HCT116 (cell line): ENCODE data around the gene SAC3D1. TPM values are rescaled to one million over a fixed set of nuclear protein-coding genes. Genes with fewer than 3 reads are reported as not detected.

Experiments used
- ATAC-seq: fragments of 200-7000 bp; cut with Tn5 transposase; 2 replicates; pipeline ENCODE4 v1.9.1; 2020; ENCODE audit warnings: mild to moderate bottlenecking, moderate library complexity
- BruUV-seq: library from RNA; stranded (reverse); fragments of 400-500 nt; replicated peaks from 2 replicates; lab custom pipeline; 2021; lab: Mats Ljungman, UMichigan
- CTCF ChIA-PET: fragments of 300-600 bp; sonication (Branson Sonifier 250); formaldehyde crosslinking; loops from one replicate; lab custom pipeline; 2021; ENCODE audit warnings: antibody characterized with exemption; lab: Charles Lee
- POLR2A ChIA-PET: fragments of 300-600, 350-600 bp; sonication (Branson Sonifier 250); formaldehyde crosslinking; loops from one replicate; lab custom pipeline; 2021; ENCODE audit warnings: antibody characterized with exemption; lab: Charles Lee
- RAD21 ChIA-PET, 2 experiments: fragments of 300-600 bp; sonication (Branson Sonifier 250); formaldehyde crosslinking; loops; one replicate each; lab custom pipeline; 2023; ENCODE audit warnings: low total read pairs in 2 of 2; ENCODE audit not compliant: uncharacterized antibody in 2 of 2, unreplicated experiment in 2 of 2, low non-redundant PET in 1 of 2; lab: Charles Lee
- DNase-seq: peaks from one replicate; pipeline ENCODE4 v3.0.0-alpha.2; 2010; ENCODE audit warnings: low read depth, low spot score
- H2AFZ ChIP-seq: fragments of 200-600 bp; shearing (Covaris generic), sonication (generic); 2 replicates; pipeline ENCODE4 v1.6.1; 2017; ENCODE audit warnings: low read depth, mixed run types, mixed read lengths, antibody characterized with exemption, low read length; ENCODE audit not compliant: poor library complexity, severe bottlenecking
- H3K27ac ChIP-seq: 2 replicates; pipeline ENCODE4 v1.5.1; 2012; ENCODE audit warnings: low read depth, low read length
- H3K27me3 ChIP-seq: fragments of 200-600 bp; sonication (generic); 2 replicates; pipeline ENCODE4 v1.6.1; 2016; ENCODE audit warnings: mixed run types, low read length, mixed read lengths; ENCODE audit not compliant: insufficient read depth
- H3K36me3 ChIP-seq, 2 experiments: fragments of 200-500 bp in 1 of 2; fragments of 200-600 bp in 1 of 2; sonication (Bioruptor generic) in 1 of 2; sonication (generic) in 1 of 2; 2 replicates each; pipeline versions ENCODE4 v1.5.1 to v1.6.1; 2014 to 2016; ENCODE audit warnings: low read length in 2 of 2, inconsistent platforms in 1 of 2, mixed read lengths in 1 of 2, mixed run types in 1 of 2; ENCODE audit not compliant: insufficient read depth in 2 of 2, control insufficient read depth in 1 of 2
- H3K4me1 ChIP-seq, 2 experiments: fragments of 200-600 bp in 1 of 2; sonication (generic) in 1 of 2; 2 replicates each; pipeline versions ENCODE4 v1.5.1 to v1.6.1; 2012 to 2017; ENCODE audit warnings: low read length in 2 of 2, inconsistent platforms in 1 of 2, mild to moderate bottlenecking in 1 of 2, mixed read lengths in 1 of 2, mixed run types in 1 of 2, moderate library complexity in 1 of 2; ENCODE audit not compliant: insufficient read depth in 2 of 2, control insufficient read depth in 1 of 2
- H3K4me2 ChIP-seq: fragments of 200-600 bp; sonication (generic); 2 replicates; pipeline ENCODE4 v1.6.1; 2017; ENCODE audit warnings: mixed run types, low read length, mixed read lengths
- H3K4me3 ChIP-seq, 2 experiments: fragments of 200-600 bp in 1 of 2; sonication (generic) in 1 of 2; replicated peaks in 1 of 2; 2 replicates each; pipeline ENCODE4 v1.5.1; 2011 to 2016; ENCODE audit warnings: low read length in 2 of 2, control low read depth in 1 of 2, low read depth in 1 of 2, mild to moderate bottlenecking in 1 of 2, mixed read lengths in 1 of 2, mixed run types in 1 of 2
- H3K79me2 ChIP-seq: fragments of 200-600 bp; sonication (generic); 2 replicates; pipeline ENCODE4 v1.6.1; 2017; ENCODE audit warnings: mild to moderate bottlenecking, mixed run types, low read length, moderate library complexity, mixed read lengths; ENCODE audit not compliant: insufficient read depth
- H3K9ac ChIP-seq: fragments of 200-600 bp; sonication (generic); 2 replicates; pipeline ENCODE4 v1.6.1; 2016; ENCODE audit warnings: low read length, mixed read lengths
- H3K9me2 ChIP-seq: fragments of 200-600 bp; sonication (generic), shearing (Covaris generic); 2 replicates; pipeline ENCODE4 v1.6.1; 2017; ENCODE audit warnings: mixed run types, mild to moderate bottlenecking, moderate library complexity; ENCODE audit not compliant: insufficient read depth
- H3K9me3 ChIP-seq, 2 experiments: fragments of 200-500 bp in 1 of 2; fragments of 200-600 bp in 1 of 2; sonication (Bioruptor generic) in 1 of 2; sonication (generic) in 1 of 2; 2 replicates each; pipeline ENCODE4 v1.6.1; 2014 to 2017; ENCODE audit warnings: low read length in 2 of 2, mixed read lengths in 2 of 2, inconsistent platforms in 1 of 2, low read depth in 1 of 2, mild to moderate bottlenecking in 1 of 2, mixed run types in 1 of 2, moderate library complexity in 1 of 2; ENCODE audit not compliant: control insufficient read depth in 1 of 2, insufficient read depth in 1 of 2
- H4K20me1 ChIP-seq: fragments of 200-600 bp; sonication (generic), shearing (Covaris generic); 2 replicates; pipeline ENCODE4 v1.6.1; 2017; ENCODE audit warnings: mixed run types, mild to moderate bottlenecking, moderate library complexity; ENCODE audit not compliant: insufficient read depth
- ELF1 ChIP-seq: IDR thresholded peaks from 2 replicates; pipeline ENCODE4 v1.6.1; 2012; ENCODE audit warnings: low read depth, borderline replicate concordance
- JUND ChIP-seq: IDR thresholded peaks from 2 replicates; pipeline ENCODE4 v1.6.1; 2012
- POLR2AphosphoS5 ChIP-seq: IDR thresholded peaks from 2 replicates; pipeline ENCODE4 v1.6.1; 2011; ENCODE audit warnings: mild to moderate bottlenecking, low read depth, low read length, moderate library complexity
- RAD21 ChIP-seq: IDR thresholded peaks from 2 replicates; pipeline ENCODE4 v1.6.1; 2012; ENCODE audit warnings: low read depth, mild to moderate bottlenecking
- SP1 ChIP-seq: IDR thresholded peaks from 2 replicates; pipeline ENCODE4 v1.6.1; 2012; ENCODE audit warnings: low read depth
- TCF7L2 ChIP-seq: IDR thresholded peaks from 2 replicates; pipeline ENCODE4 v1.7.0; 2011; ENCODE audit warnings: borderline replicate concordance, inconsistent platforms; ENCODE audit not compliant: insufficient read depth, insufficient read length; ENCODE audit errors: extremely low read depth
- YY1 ChIP-seq: IDR thresholded peaks from 2 replicates; pipeline ENCODE4 v1.6.1; 2011; ENCODE audit warnings: low read length, low read depth, moderate library complexity, mild to moderate bottlenecking; ENCODE audit not compliant: insufficient replicate concordance; ENCODE audit errors: extremely low read depth
- ZFX ChIP-seq: fragments of 450-650 bp; IDR thresholded peaks from 2 replicates; pipeline ENCODE4 v1.6.1; 2017
- ZNF274 ChIP-seq: fragments of 200-500 bp; sonication (Bioruptor generic); IDR thresholded peaks from 2 replicates; pipeline ENCODE4 v1.6.1; 2014; ENCODE audit warnings: mild to moderate bottlenecking, low read depth, low read length, inconsistent platforms
- intact Hi-C: fragments of 100-400 bp; cut with micrococcal nuclease; formaldehyde crosslinking; loops from 2 replicates; pipeline ENCODE4 v1.10.0; 2022
- total RNA-seq: library from RNA; stranded (reverse); gene quantifications from one replicate; pipeline ENCODE4 v1.2.1, GENCODE V29; 2021; ENCODE audit not compliant: unreplicated experiment
- TF ChIP-seq, protein P1 (sequence below): IDR thresholded peaks from 2 replicates; pipeline ENCODE4 v1.6.1; 2012
- TF ChIP-seq, protein P2 (sequence below), 3 experiments: fragments of 200-600 bp in 1 of 3; sonication (generic) in 1 of 3; IDR thresholded peaks in 2 of 3; conservative IDR thresholded peaks in 1 of 3; 2 replicates each; pipeline ENCODE4 v1.5.1; 2012 to 2017; ENCODE audit warnings: low read depth in 2 of 3, low read length in 2 of 3, antibody characterized with exemption in 1 of 3, borderline replicate concordance in 1 of 3, control low read depth in 1 of 3, mild to moderate bottlenecking in 1 of 3, mixed read lengths in 1 of 3, mixed run types in 1 of 3, moderate library complexity in 1 of 3; ENCODE audit not compliant: insufficient read depth in 1 of 3
- TF ChIP-seq, protein P3 (sequence below): IDR thresholded peaks from 2 replicates; pipeline ENCODE4 v1.6.1; 2012; ENCODE audit warnings: low read depth
- TF ChIP-seq, protein P4 (sequence below): IDR thresholded peaks from 2 replicates; pipeline ENCODE4 v1.6.1; 2012

Gene SAC3D1
- total RNA-seq, 1 experiment from 2014 or later = 36.9 TPM

DNA sequence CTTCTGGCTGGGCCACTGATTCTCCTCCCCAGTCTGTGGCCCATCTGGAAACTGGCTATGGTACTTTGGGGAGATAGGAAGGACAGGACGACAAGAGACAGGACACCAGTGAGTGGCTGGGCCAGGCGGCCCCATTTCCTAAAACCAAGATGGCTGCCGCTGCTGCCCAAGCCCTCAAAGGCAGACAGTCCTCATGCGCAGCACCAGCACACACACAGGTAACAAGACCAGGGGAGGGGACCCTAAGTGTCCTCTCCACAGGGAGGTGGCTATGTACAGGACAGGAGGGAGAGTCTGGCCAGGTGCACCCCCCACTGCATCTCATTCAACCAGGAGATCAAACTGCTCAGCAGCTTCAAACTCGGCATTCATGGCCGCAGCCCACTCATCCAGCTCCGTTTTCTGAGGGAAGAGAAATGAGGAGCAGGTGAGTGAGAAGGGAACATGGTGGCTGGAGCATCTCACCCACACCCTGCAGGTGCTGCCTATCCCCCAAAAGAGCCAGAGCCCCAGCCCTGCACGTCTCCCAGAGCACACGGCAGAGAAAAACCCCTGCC, 37.9 kb downstream of the SAC3D1 start:
- RAD21 ChIA-PET = no interaction called here
- H4K20me1 ChIP-seq = no peaks in the 10 kb centered on the region
- H3K36me3 ChIP-seq = peaks cover 14 to 49% of the 10 kb centered on the region in 2 experiments; a peak in 2 of 4 replicates
- no peaks in the 10 kb centered on the region for H3K9me3 ChIP-seq
- H3K9me2 ChIP-seq = no peaks in the 10 kb centered on the region
- DNase-seq (no peak), ATAC-seq (no peak)
- H3K27ac ChIP-seq = peak overlapping the region; percentile 39
- intact Hi-C loops = loop anchor here (5.0 kb wide), 1 partner anchor 67 kb away; the partner anchor contains the start of gene ARL2
- H2AFZ ChIP-seq = no peak overlapping the region
- TF ChIP-seq ZFX (no peak), RAD21 (no peak), JUND (no peak), SP1 (no peak), TCF7L2 (no peak), ELF1 (no peak), POLR2AphosphoS5 (no peak), YY1 (no peak), ZNF274 (no peak)
- TF ChIP-seq, protein P1, sequence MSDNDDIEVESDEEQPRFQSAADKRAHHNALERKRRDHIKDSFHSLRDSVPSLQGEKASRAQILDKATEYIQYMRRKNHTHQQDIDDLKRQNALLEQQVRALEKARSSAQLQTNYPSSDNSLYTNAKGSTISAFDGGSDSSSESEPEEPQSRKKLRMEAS = no peak
- TF ChIP-seq, protein P2, sequence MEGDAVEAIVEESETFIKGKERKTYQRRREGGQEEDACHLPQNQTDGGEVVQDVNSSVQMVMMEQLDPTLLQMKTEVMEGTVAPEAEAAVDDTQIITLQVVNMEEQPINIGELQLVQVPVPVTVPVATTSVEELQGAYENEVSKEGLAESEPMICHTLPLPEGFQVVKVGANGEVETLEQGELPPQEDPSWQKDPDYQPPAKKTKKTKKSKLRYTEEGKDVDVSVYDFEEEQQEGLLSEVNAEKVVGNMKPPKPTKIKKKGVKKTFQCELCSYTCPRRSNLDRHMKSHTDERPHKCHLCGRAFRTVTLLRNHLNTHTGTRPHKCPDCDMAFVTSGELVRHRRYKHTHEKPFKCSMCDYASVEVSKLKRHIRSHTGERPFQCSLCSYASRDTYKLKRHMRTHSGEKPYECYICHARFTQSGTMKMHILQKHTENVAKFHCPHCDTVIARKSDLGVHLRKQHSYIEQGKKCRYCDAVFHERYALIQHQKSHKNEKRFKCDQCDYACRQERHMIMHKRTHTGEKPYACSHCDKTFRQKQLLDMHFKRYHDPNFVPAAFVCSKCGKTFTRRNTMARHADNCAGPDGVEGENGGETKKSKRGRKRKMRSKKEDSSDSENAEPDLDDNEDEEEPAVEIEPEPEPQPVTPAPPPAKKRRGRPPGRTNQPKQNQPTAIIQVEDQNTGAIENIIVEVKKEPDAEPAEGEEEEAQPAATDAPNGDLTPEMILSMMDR (IDR thresholded peaks at IDR 0.05 in 2 of 3, conservative IDR thresholded peaks at IDR 0.05 in 1 of 3; ENCODE audit: borderline replicate concordance in 1 of 3, insufficient read depth in 1 of 3, low read depth in 2 of 3, low read length in 2 of 3) = no peak
- TF ChIP-seq, protein P3, sequence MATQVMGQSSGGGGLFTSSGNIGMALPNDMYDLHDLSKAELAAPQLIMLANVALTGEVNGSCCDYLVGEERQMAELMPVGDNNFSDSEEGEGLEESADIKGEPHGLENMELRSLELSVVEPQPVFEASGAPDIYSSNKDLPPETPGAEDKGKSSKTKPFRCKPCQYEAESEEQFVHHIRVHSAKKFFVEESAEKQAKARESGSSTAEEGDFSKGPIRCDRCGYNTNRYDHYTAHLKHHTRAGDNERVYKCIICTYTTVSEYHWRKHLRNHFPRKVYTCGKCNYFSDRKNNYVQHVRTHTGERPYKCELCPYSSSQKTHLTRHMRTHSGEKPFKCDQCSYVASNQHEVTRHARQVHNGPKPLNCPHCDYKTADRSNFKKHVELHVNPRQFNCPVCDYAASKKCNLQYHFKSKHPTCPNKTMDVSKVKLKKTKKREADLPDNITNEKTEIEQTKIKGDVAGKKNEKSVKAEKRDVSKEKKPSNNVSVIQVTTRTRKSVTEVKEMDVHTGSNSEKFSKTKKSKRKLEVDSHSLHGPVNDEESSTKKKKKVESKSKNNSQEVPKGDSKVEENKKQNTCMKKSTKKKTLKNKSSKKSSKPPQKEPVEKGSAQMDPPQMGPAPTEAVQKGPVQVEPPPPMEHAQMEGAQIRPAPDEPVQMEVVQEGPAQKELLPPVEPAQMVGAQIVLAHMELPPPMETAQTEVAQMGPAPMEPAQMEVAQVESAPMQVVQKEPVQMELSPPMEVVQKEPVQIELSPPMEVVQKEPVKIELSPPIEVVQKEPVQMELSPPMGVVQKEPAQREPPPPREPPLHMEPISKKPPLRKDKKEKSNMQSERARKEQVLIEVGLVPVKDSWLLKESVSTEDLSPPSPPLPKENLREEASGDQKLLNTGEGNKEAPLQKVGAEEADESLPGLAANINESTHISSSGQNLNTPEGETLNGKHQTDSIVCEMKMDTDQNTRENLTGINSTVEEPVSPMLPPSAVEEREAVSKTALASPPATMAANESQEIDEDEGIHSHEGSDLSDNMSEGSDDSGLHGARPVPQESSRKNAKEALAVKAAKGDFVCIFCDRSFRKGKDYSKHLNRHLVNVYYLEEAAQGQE = no peak
- TF ChIP-seq, protein P4, sequence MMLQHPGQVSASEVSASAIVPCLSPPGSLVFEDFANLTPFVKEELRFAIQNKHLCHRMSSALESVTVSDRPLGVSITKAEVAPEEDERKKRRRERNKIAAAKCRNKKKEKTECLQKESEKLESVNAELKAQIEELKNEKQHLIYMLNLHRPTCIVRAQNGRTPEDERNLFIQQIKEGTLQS = no peak
- H3K4me2 ChIP-seq = peak overlapping the region; percentile 31; the same call in 1 of the 2 replicates
- H3K79me2 ChIP-seq = peaks cover 72% of the 10 kb centered on the region
- CTCF ChIA-PET = no interaction called here
- POLR2A ChIA-PET = interaction anchor here (0.8 to 1.5 kb wide), 2 partner anchors 33 to 43 kb away, joined by 3 read pairs; partner anchors contain the start of genes FAU, MRPL49 and TM7SF2
- H3K4me3 ChIP-seq = no peak overlapping the region
- no TSS peak for BruUV-seq
- no peaks in the 10 kb centered on the region for H3K27me3 ChIP-seq
- H3K4me1 ChIP-seq = peaks cover 5 to 24% of the 10 kb centered on the region in 2 experiments; a peak in 3 of 4 replicates
- peak overlapping the region; percentile 15; the same call in 1 of the 2 replicates for H3K9ac ChIP-seq
